OCI-LY1 (cell line): ENCODE data around the gene RAD51B.

Source experiments
- H2AFZ ChIP-seq: fragments of 200-600 bp; sonication (generic), shearing (Covaris generic); 2 replicates; pipeline ENCODE4 v1.6.0; 2014; ENCODE audit warnings: antibody characterized with exemption, mild to moderate bottlenecking, low read length
- H3F3A ChIP-seq: fragments of 200-600 bp; sonication (generic), shearing (Covaris generic); 2 replicates; pipeline ENCODE4 v1.6.0; 2014; ENCODE audit warnings: mild to moderate bottlenecking, antibody characterized with exemption, low read length, moderate library complexity; ENCODE audit not compliant: insufficient read depth
- H3K27ac ChIP-seq: fragments of 200-600 bp; sonication (generic); 2 replicates; pipeline ENCODE4 v1.5.1; 2014; ENCODE audit warnings: low read length, mixed run types, mild to moderate bottlenecking, low read depth; ENCODE audit not compliant: poor library complexity, severe bottlenecking
- H3K27me3 ChIP-seq: fragments of 200-600 bp; sonication (generic); 2 replicates; pipeline ENCODE4 v1.6.0; 2014; ENCODE audit warnings: antibody characterized with exemption, mild to moderate bottlenecking, low read length, moderate library complexity; ENCODE audit not compliant: insufficient read depth
- H3K36me3 ChIP-seq: fragments of 200-600 bp; sonication (generic); 2 replicates; pipeline ENCODE4 v1.6.1; 2014; ENCODE audit warnings: mild to moderate bottlenecking, antibody characterized with exemption, low read length, moderate library complexity, mixed read lengths; ENCODE audit not compliant: insufficient read depth
- H3K4me1 ChIP-seq: fragments of 200-600 bp; sonication (generic); 2 replicates; pipeline ENCODE4 v1.5.1; 2014; ENCODE audit warnings: mild to moderate bottlenecking, low read length, moderate library complexity; ENCODE audit not compliant: insufficient read depth, severe bottlenecking
- H3K4me2 ChIP-seq: fragments of 200-600 bp; sonication (generic), shearing (Covaris generic); 2 replicates; pipeline ENCODE4 v1.6.1; 2014; ENCODE audit warnings: low read length
- H3K4me3 ChIP-seq: fragments of 200-600 bp; sonication (generic); 2 replicates; pipeline ENCODE4 v1.5.1; 2014; ENCODE audit warnings: low read length, low read depth, mild to moderate bottlenecking, mixed read lengths; ENCODE audit not compliant: poor library complexity, severe bottlenecking
- H3K79me2 ChIP-seq: fragments of 200-600 bp; shearing (Covaris generic); 2 replicates; pipeline ENCODE4 v1.6.1; 2016; ENCODE audit warnings: mixed run types, low read length, mixed read lengths; ENCODE audit not compliant: insufficient read depth
- H3K9ac ChIP-seq: fragments of 200-600 bp; sonication (generic), shearing (Covaris generic); 2 replicates; pipeline ENCODE4 v1.6.1; 2014; ENCODE audit warnings: mild to moderate bottlenecking, low read length, mixed read lengths
- H3K9me2 ChIP-seq: fragments of 200-600 bp; sonication (generic), shearing (Covaris generic); 2 replicates; pipeline ENCODE4 v1.6.1; 2014; ENCODE audit warnings: low read depth, mild to moderate bottlenecking, low read length, mixed read lengths
- H3K9me3 ChIP-seq: fragments of 200-600 bp; shearing (Covaris generic); 2 replicates; pipeline ENCODE4 v1.6.1; 2014; ENCODE audit warnings: low read length, mixed read lengths
- H4K20me1 ChIP-seq: fragments of 200-600 bp; sonication (generic), shearing (Covaris generic); 2 replicates; pipeline ENCODE4 v1.6.0; 2016; ENCODE audit warnings: mild to moderate bottlenecking, low read length; ENCODE audit not compliant: insufficient read depth
- EZH2 ChIP-seq: fragments of 200-600 bp; sonication (generic), shearing (Covaris generic); IDR thresholded peaks from 2 replicates; pipeline ENCODE4 v1.8.0; 2017; ENCODE audit warnings: borderline replicate concordance, mixed run types, mild to moderate bottlenecking, antibody characterized with exemption, low read length, moderate library complexity, mixed read lengths
- TF ChIP-seq, protein P1 (sequence below): fragments of 200-600 bp; sonication (generic), shearing (Covaris generic); IDR thresholded peaks from 2 replicates; pipeline ENCODE4 v1.5.1; 2017; ENCODE audit warnings: mild to moderate bottlenecking, antibody characterized with exemption, low read length, moderate library complexity, mixed read lengths

Gene RAD51B

DNA sequence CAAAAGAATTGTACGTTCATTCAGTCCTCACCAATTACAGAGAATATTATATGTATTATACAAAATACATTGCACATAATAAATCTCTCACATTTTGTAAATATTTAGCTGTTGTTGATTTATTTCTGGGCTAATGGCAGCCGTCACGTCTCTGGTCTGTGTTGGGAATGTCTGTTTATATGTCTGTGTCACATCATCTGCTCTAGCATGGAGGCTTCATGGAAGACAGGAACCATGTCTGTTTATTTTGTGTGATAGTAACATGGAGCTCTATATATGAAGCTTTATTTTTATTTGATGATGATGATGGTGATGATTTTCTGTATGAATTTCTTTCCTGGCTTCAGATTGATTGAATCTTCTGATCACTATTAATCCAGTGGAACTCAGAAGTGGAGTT, 138.4 kb downstream of the RAD51B start:
- no peaks in the 10 kb centered on the region for H3K27me3 ChIP-seq
- no peak overlapping the region for H3K4me3 ChIP-seq
- H3K4me2 ChIP-seq, result no peak overlapping the region
- no peak overlapping the region for H2AFZ ChIP-seq
- no peaks in the 10 kb centered on the region for H3F3A ChIP-seq
- no peaks in the 10 kb centered on the region for H3K79me2 ChIP-seq
- H3K9me2 ChIP-seq, result no peaks in the 10 kb centered on the region
- H3K9ac ChIP-seq, result no peak overlapping the region
- H3K9me3 ChIP-seq, result no peaks in the 10 kb centered on the region
- TF ChIP-seq EZH2, result no peak
- TF ChIP-seq, protein P1, sequence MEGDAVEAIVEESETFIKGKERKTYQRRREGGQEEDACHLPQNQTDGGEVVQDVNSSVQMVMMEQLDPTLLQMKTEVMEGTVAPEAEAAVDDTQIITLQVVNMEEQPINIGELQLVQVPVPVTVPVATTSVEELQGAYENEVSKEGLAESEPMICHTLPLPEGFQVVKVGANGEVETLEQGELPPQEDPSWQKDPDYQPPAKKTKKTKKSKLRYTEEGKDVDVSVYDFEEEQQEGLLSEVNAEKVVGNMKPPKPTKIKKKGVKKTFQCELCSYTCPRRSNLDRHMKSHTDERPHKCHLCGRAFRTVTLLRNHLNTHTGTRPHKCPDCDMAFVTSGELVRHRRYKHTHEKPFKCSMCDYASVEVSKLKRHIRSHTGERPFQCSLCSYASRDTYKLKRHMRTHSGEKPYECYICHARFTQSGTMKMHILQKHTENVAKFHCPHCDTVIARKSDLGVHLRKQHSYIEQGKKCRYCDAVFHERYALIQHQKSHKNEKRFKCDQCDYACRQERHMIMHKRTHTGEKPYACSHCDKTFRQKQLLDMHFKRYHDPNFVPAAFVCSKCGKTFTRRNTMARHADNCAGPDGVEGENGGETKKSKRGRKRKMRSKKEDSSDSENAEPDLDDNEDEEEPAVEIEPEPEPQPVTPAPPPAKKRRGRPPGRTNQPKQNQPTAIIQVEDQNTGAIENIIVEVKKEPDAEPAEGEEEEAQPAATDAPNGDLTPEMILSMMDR, result no peak
- no peak overlapping the region for H3K27ac ChIP-seq
- no peaks in the 10 kb centered on the region for H3K36me3 ChIP-seq
- H3K4me1 ChIP-seq, result peaks cover 17% of the 10 kb centered on the region
- no peaks in the 10 kb centered on the region for H4K20me1 ChIP-seq

GRCh38 chr14:67961676-67962075, 142.1 kb downstream of the RAD51B start:
- Histone ChIP-seq H3K27ac (peak overlapping the region; percentile 41), H3K9me3 (no peaks in the 10 kb centered on the region), H3K4me1 (peaks cover 18% of the 10 kb centered on the region), H4K20me1 (no peaks in the 10 kb centered on the region), H3K4me3 (no peak overlapping the region), H2AFZ (no peak overlapping the region), H3K27me3 (no peaks in the 10 kb centered on the region), H3K4me2 (peak overlapping the region; percentile 3; the same call in 1 of the 2 replicates), H3K79me2 (no peaks in the 10 kb centered on the region), H3K9ac (no peak overlapping the region), H3K9me2 (no peaks in the 10 kb centered on the region), H3K36me3 (no peaks in the 10 kb centered on the region), H3F3A (no peaks in the 10 kb centered on the region)
- TF ChIP-seq, protein P1, result no peak
- no peak for TF ChIP-seq EZH2

- H3K9me3 ChIP-seq, result no peaks in the 10 kb centered on the region
- no peak for TF ChIP-seq EZH2
- TF ChIP-seq, protein P1, result no peak
- H4K20me1 ChIP-seq, result no peaks in the 10 kb centered on the region
- H2AFZ ChIP-seq, result no peak overlapping the region
- H3K4me2 ChIP-seq, result peak overlapping the region; percentile 3; the same call in 1 of the 2 replicates
- peak overlapping the region; percentile 41 for H3K27ac ChIP-seq
- no peaks in the 10 kb centered on the region for H3K79me2 ChIP-seq
- no peaks in the 10 kb centered on the region for H3K36me3 ChIP-seq
- H3K27me3 ChIP-seq, result no peaks in the 10 kb centered on the region
- H3K4me3 ChIP-seq, result no peak overlapping the region
- no peak overlapping the region for H3K9ac ChIP-seq
- H3F3A ChIP-seq, result no peaks in the 10 kb centered on the region
- H3K4me1 ChIP-seq, result peaks cover 18% of the 10 kb centered on the region
- no peaks in the 10 kb centered on the region for H3K9me2 ChIP-seq
Measured at GRCh38 chr14:67962215-67962644, 142.7 kb downstream of the RAD51B start.
